ENCODE data around the gene USP26. TPM values are rescaled to one million over a fixed set of nuclear protein-coding genes. Genes with fewer than 3 reads are reported as not detected.
"Not testable (repeated sequence)": the region's sequence is repeated elsewhere in the genome, so short reads cannot be mapped to it uniquely, and the experiment has no call there.

USP26 gene, protein sequence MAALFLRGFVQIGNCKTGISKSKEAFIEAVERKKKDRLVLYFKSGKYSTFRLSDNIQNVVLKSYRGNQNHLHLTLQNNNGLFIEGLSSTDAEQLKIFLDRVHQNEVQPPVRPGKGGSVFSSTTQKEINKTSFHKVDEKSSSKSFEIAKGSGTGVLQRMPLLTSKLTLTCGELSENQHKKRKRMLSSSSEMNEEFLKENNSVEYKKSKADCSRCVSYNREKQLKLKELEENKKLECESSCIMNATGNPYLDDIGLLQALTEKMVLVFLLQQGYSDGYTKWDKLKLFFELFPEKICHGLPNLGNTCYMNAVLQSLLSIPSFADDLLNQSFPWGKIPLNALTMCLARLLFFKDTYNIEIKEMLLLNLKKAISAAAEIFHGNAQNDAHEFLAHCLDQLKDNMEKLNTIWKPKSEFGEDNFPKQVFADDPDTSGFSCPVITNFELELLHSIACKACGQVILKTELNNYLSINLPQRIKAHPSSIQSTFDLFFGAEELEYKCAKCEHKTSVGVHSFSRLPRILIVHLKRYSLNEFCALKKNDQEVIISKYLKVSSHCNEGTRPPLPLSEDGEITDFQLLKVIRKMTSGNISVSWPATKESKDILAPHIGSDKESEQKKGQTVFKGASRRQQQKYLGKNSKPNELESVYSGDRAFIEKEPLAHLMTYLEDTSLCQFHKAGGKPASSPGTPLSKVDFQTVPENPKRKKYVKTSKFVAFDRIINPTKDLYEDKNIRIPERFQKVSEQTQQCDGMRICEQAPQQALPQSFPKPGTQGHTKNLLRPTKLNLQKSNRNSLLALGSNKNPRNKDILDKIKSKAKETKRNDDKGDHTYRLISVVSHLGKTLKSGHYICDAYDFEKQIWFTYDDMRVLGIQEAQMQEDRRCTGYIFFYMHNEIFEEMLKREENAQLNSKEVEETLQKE
- not detected for total RNA-seq
- total RNA-seq: 0 reads per million in 2 donors

DNA sequence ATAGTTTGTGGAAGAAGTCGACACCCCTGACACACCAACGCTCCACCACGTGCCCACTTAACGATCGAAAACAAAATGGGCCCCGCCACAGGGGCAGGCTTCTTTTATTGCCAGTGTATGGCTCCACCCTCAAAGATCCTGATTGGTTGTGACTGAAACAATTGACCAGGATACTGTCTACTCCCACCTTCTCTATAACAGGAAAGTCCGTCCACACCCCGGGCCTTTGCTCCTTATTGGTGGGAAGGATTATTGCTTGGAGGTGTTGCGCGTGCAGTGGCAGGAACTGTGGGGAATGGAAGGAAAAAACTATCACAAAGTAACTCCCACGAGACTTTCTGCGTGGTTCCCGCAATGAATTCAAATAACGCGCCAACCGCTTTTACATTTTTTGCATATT lies at the start of gene USP26:
Gene USP26, minus strand, starts transcription at position 79 of the 400 bp plus-strand sequence. CDS start 68,889 bp downstream, outside the sequence.
- no peak for DNase-seq
- no peaks in the 10 kb centered on the region for H3K36me3 Mint-ChIP-seq (ENCODE audit: low read depth)
- no peaks in the 10 kb centered on the region for H3K27me3 Mint-ChIP-seq
- no peak for ATAC-seq
- no peaks in the 10 kb centered on the region for H3K4me1 Mint-ChIP-seq
- H3K9me3 ChIP-seq (ENCODE audit: control insufficient read depth, low read length, poor library complexity, severe bottlenecking): no peaks in the 10 kb centered on the region
- no peak within 1 kb of the TSS for H3K27ac Mint-ChIP-seq
- no peak within 1 kb of the TSS for H3K4me3 Mint-ChIP-seq

DNA sequence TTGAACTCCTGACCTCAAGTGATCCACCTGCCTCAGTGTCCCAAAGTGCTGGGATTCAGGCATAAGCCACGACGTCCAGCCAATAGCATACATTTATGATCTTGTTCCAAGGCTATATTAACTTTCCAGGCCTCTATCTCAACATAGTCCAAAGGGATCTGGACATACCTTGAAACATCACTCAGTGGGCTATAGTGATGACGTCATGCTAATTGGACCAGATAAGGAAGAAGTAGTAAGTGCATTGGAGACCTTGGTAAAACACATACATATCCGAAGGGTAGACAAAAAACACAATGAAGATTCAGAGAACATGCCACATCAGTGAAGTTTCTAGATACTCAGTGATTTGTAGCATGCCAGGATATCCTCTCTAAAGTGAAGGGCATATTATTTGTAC lies 37.4 kb upstream of the USP26 start:
- H3K4me1 Mint-ChIP-seq: no peaks in the 10 kb centered on the region
- H3K27ac Mint-ChIP-seq: no peak overlapping the region
- ATAC-seq: no peak
- H3K36me3 Mint-ChIP-seq (ENCODE audit: low read depth): no peaks in the 10 kb centered on the region
- no peaks in the 10 kb centered on the region for H3K9me3 ChIP-seq (ENCODE audit: control insufficient read depth, low read length, poor library complexity, severe bottlenecking)
- DNase-seq: no peak
- no peaks in the 10 kb centered on the region for H3K27me3 Mint-ChIP-seq
- H3K4me3 Mint-ChIP-seq: no peak overlapping the region

DNA sequence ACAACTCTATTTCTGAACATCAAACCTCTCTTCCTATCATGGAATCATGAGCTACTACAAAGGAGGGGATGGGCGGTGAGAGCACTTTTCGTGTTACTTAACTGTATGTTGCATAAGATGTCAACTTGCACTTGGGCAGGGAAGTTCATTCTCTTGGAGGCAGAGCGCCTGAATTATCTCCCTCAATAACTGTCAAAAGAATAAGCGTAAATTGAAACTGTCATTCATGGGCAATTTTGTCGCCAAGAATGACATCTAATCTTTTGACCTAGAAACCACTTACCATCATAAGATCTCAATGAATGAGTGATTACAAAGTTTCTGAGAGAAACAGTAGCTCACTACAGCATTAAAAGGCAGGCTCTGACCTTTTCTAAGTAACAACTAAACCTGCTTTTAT lies 23.5 kb upstream of the USP26 start:
- H3K4me3 Mint-ChIP-seq: no peak overlapping the region
- H3K9me3 ChIP-seq (ENCODE audit: control insufficient read depth, low read length, poor library complexity, severe bottlenecking): no peaks in the 10 kb centered on the region
- no peak overlapping the region for H3K27ac Mint-ChIP-seq
- H3K4me1 Mint-ChIP-seq: no peaks in the 10 kb centered on the region
- ATAC-seq (no peak), DNase-seq (no peak)
- no peaks in the 10 kb centered on the region for H3K36me3 Mint-ChIP-seq (ENCODE audit: low read depth)
- no peaks in the 10 kb centered on the region for H3K27me3 Mint-ChIP-seq

DNA sequence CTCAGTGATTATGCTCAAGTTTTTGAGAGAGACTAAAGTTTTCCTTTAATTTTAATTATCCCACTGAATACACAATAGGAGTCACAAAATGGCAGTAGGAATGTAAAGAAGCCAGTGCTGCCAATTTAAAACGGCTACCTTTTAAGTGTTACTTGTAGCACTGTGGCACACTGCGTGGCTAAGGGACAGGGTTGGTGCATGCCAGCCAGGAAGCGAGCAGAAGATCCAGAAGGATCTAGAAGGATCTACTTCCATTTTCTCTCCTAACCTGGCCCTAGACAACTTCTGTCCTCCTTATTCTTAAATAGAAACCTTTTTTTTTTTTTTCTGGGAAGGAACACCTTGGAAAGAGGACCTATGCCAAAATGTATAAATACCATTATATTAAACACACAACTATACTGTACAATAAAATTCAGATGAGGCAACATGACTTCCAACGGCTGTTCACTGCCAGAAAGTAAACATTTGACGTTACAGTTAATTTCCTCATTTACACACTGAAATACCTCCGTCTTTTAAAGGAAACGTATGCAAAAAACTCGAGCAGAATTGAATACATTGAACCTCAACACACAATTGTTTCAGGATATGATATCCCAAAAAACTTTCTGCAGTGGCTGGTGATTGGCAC lies 2.7 kb downstream of the USP26 start:
- Mint-ChIP-seq H3K27me3 (no peaks in the 10 kb centered on the region), H3K4me3 (no peak overlapping the region), H3K36me3 (ENCODE audit: low read depth) (no peaks in the 10 kb centered on the region), H3K4me1 (no peaks in the 10 kb centered on the region), H3K27ac (no peak overlapping the region)
- no peak for ATAC-seq
- DNase-seq: no peak
- H3K9me3 ChIP-seq (ENCODE audit: control insufficient read depth, low read length, poor library complexity, severe bottlenecking): no peaks in the 10 kb centered on the region

DNA sequence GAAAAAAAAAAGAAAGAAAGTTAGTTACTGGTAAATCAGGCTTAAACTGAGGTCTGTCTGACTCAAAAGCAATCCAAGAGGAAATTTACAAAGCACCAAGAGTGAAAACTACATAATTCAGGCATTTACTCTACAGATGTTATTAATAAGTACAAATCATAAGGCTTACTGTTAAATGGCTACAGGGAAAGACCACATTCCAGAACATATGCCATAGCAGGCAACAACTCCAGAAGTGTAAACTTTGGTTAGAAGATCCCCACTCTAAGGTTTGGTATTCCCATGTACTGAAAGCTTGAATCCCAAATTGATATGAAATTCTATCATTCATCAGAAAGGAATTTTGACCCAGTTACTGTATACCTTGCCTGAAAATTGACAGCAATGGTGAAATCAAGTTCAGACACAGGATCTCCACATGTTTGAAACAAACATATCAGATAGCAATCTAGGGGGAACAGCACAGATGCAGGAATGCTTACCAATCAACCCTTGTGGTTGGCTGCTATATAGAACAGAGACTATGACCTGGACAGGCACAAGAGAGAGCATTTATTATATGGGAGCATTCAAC lies 6.6 kb downstream of the USP26 start:
- H3K9me3 ChIP-seq (ENCODE audit: control insufficient read depth, low read length, poor library complexity, severe bottlenecking): no peaks in the 10 kb centered on the region
- ATAC-seq: no peak
- DNase-seq: no peak
- no peaks in the 10 kb centered on the region for H3K36me3 Mint-ChIP-seq (ENCODE audit: low read depth)
- H3K4me1 Mint-ChIP-seq: no peaks in the 10 kb centered on the region
- no peak overlapping the region for H3K4me3 Mint-ChIP-seq
- no peak overlapping the region for H3K27ac Mint-ChIP-seq
- H3K27me3 Mint-ChIP-seq: no peaks in the 10 kb centered on the region

DNA sequence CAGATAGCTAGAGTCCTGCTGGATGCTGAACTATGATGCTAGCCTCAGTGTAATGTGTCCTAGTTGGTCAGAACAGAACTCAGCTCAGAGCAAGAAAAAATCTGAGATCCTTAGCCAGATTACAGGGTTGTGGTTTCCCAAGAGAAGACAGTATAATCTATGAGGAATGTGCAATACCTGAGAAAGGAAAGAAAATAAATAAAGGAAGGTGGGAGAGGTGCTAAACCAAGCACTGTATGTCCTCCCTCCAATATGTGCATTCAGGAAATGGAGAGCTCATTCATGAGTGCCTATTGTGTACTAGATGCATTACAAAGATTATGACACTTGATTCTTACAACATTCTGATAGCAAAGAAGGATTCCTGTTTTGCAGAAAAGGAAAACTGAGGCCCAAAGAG lies 7.5 kb downstream of the USP26 start:
- no peaks in the 10 kb centered on the region for H3K4me1 Mint-ChIP-seq
- DNase-seq (no peak), ATAC-seq (no peak)
- no peak overlapping the region for H3K4me3 Mint-ChIP-seq
- no peak overlapping the region for H3K27ac Mint-ChIP-seq
- no peaks in the 10 kb centered on the region for H3K27me3 Mint-ChIP-seq
- no peaks in the 10 kb centered on the region for H3K36me3 Mint-ChIP-seq (ENCODE audit: low read depth)
- H3K9me3 ChIP-seq (ENCODE audit: control insufficient read depth, low read length, poor library complexity, severe bottlenecking): no peaks in the 10 kb centered on the region

DNA sequence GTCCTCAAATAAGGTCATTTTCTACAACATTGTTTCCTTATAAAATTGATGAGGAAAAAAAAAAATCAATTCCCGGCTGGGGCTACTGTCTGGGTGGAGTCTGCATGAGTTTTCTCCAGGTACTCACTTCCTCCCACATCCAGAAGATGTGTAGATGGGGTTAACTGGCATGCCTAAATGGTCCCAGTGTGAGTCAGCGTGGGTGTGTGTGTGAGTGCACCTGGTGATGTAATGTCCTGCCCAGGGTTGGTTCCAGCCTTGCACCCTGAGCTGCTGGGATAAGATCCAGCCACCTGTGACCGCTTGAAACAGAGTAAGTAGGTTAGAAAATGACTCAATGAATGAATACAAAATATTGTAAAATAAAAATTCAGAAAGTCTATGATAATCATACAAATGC lies 11.1 kb downstream of the USP26 start:
- Mint-ChIP-seq H3K27ac (no peak overlapping the region), H3K4me3 (no peak overlapping the region), H3K27me3 (no peaks in the 10 kb centered on the region), H3K4me1 (peaks cover 2% of the 10 kb centered on the region), H3K36me3 (ENCODE audit: low read depth) (no peaks in the 10 kb centered on the region)
- ATAC-seq: no peak
- no peaks in the 10 kb centered on the region for H3K9me3 ChIP-seq (ENCODE audit: control insufficient read depth, low read length, poor library complexity, severe bottlenecking)
- no peak for DNase-seq

DNA sequence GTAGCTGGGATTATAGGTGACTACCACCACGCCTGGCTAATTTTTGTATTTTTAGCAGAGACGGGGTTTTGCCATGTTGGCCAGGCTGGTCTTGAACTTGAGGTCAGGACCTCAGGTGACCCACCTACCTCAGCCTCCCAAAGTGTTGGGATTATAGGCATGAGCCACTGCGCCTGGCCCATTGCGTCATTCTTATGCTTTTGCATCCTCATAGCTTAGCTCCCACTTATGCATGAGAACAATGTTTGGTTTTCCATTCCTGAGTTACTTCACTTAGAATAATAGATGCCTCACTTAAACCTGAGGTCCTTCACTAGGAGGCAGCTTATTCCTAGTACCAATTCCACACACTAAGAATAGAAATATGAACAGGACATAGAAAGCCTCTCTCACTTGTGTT lies 11.9 kb downstream of the USP26 start:
- not testable (repeated sequence) for H3K4me1 Mint-ChIP-seq; H3K27ac Mint-ChIP-seq; H3K36me3 Mint-ChIP-seq (ENCODE audit: low read depth); H3K27me3 Mint-ChIP-seq; H3K9me3 ChIP-seq (ENCODE audit: control insufficient read depth, low read length, poor library complexity, severe bottlenecking); H3K4me3 Mint-ChIP-seq; DNase-seq; ATAC-seq

DNA sequence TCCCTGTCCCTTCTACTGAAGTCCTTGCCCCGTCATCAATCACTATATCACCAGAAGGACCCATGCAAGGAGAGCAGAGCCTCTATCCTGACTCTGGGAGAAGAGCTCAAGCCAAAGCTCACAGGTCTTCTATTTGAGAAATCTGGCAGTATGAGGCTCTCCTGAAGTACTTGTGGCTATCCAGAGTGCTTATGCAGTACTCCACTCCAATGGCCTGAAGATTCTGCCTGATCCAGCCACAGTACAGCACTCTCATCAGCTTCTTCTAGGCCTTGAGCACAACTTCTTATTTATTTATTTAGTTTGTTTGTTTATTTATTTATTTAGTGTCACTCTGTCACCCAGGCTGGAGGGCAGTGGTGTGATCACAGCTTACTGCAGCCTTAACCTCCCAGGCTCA lies 13.0 kb downstream of the USP26 start:
- no peaks in the 10 kb centered on the region for H3K9me3 ChIP-seq (ENCODE audit: control insufficient read depth, low read length, poor library complexity, severe bottlenecking)
- ATAC-seq: no peak
- Mint-ChIP-seq H3K27ac (no peak overlapping the region), H3K36me3 (ENCODE audit: low read depth) (no peaks in the 10 kb centered on the region), H3K27me3 (no peaks in the 10 kb centered on the region), H3K4me3 (no peak overlapping the region), H3K4me1 (peaks cover 2% of the 10 kb centered on the region)
- no peak for DNase-seq

DNA sequence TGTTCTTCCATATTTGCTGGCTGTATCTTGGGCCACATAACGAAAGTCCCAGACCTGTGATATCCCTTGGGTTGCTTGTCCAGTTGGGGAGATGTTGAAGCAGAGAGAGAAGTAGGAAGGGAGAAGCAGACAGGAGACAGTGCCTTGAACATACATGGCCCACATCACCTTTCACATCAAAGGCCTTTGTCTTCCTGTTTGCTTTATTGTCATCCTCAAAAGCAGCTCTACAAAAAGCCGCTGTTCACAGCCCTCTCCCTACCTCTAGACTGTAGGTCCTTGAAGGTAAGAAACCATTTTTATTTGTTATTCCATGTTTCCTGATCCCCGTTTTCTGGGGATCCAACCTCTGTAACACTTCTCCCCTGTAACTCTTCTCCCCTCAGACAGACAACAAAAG lies 14.9 kb downstream of the USP26 start:
- ATAC-seq (no peak), DNase-seq (no peak)
- Mint-ChIP-seq H3K27me3 (no peaks in the 10 kb centered on the region), H3K27ac (no peak overlapping the region), H3K4me1 (peaks cover 2% of the 10 kb centered on the region), H3K4me3 (no peak overlapping the region), H3K36me3 (ENCODE audit: low read depth) (no peaks in the 10 kb centered on the region)
- H3K9me3 ChIP-seq (ENCODE audit: control insufficient read depth, low read length, poor library complexity, severe bottlenecking): no peaks in the 10 kb centered on the region

DNA sequence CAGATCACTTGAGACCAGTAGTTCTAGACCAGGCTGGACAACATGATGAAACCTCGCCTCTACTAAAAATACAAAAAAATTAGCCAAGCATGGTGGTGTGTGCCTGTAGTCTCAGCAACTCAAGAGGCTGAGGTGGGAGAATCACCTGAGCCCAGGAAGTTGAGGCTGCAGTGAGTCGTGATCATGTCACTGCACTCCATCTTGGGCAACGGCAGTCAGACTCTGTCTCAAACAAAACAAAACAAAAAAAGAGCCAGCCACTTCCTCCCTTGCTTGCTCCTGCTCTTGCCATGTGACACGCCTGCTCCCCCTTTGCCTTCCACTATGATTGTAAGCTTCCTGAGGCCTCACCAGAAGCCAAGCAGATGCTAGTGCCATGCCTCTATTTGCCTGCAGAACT lies 19.1 kb downstream of the USP26 start:
- not testable (repeated sequence) for H3K4me3 Mint-ChIP-seq; H3K27me3 Mint-ChIP-seq; H3K27ac Mint-ChIP-seq; ATAC-seq; H3K36me3 Mint-ChIP-seq (ENCODE audit: low read depth); DNase-seq; H3K4me1 Mint-ChIP-seq; H3K9me3 ChIP-seq (ENCODE audit: control insufficient read depth, low read length, poor library complexity, severe bottlenecking)

DNA sequence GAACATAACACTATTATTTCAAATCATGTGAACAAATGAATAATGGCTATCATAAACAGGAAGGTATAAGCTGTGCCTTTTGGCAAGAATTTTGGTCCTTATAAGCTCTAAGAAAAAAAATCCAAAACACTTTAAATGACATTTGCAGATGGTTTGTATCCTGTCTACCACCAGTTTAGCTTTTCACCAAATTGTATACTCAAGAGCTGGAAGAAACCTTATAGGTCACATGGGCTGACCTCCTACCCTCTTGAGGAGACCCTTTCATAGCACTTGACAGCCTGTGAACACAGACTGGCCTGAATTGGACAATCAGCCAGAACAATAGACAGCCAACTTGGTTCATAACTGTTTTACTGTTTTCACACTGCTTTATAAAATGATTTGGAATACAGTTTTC lies 24.3 kb downstream of the USP26 start:
- no peaks in the 10 kb centered on the region for H3K36me3 Mint-ChIP-seq (ENCODE audit: low read depth)
- H3K9me3 ChIP-seq (ENCODE audit: control insufficient read depth, low read length, poor library complexity, severe bottlenecking): no peaks in the 10 kb centered on the region
- no peak overlapping the region for H3K27ac Mint-ChIP-seq
- no peaks in the 10 kb centered on the region for H3K4me1 Mint-ChIP-seq
- no peak for ATAC-seq
- H3K4me3 Mint-ChIP-seq: no peak overlapping the region
- H3K27me3 Mint-ChIP-seq: no peaks in the 10 kb centered on the region
- no peak for DNase-seq

DNA sequence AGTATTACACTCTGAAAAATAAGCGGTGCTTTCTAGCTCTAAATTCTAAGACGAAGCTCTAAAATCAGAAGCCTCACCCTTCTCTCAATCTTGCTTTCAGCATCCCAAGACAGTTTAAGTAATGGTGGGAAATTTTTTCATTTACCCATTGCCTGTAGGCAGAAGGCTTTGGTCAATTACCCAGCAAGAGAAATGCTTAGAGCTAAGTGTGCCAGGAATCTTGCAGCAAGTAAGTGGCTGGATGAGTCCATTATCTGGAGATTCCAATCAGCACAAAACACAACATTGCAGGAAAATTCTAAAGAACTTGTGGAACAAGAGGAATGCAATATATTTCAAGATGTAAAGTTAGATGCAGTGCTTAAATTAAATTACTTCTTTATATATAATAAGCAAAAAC lies 28.4 kb downstream of the USP26 start:
- DNase-seq (no peak), ATAC-seq (no peak)
- Mint-ChIP-seq H3K27ac (no peak overlapping the region), H3K4me3 (no peak overlapping the region), H3K27me3 (no peaks in the 10 kb centered on the region), H3K36me3 (ENCODE audit: low read depth) (no peaks in the 10 kb centered on the region), H3K4me1 (no peaks in the 10 kb centered on the region)
- no peaks in the 10 kb centered on the region for H3K9me3 ChIP-seq (ENCODE audit: control insufficient read depth, low read length, poor library complexity, severe bottlenecking)

Measured in T-helper 17 cell (primary cell).